Heart right ventricle (tissue), 16 donors: Measurements from ENCODE around the gene DAGLA. TPM values are rescaled to one million over a fixed set of nuclear protein-coding genes. Genes with fewer than 3 reads are reported as not detected.

Experiments used
- ATAC-seq, 8 donors: fragments of 200-7000 bp; cut with Tn5 transposase; one replicate each; pipeline ENCODE4 v1.9.1; 2020; ENCODE audit warnings: mild to moderate bottlenecking in 8 of 8, moderate library complexity in 8 of 8, moderate number of reproducible peaks in 1 of 8
- DNase-seq, 2 donors: peaks; one replicate each; pipeline ENCODE4 v3.0.0-alpha.2; 2020
- H3K27ac ChIP-seq, 10 donors: fragments of 200-600 bp; sonication (generic) in 2 of 10; one replicate each; pipeline versions ENCODE4 v1.5.0 to v1.8.0; 2020 to 2022; ENCODE audit warnings: mild to moderate bottlenecking in 3 of 10
- H3K27me3 ChIP-seq, 7 donors: fragments of 200-600 bp; one replicate each; pipeline ENCODE4 v1.8.0; 2021 to 2022; ENCODE audit warnings: mild to moderate bottlenecking in 2 of 7
- H3K36me3 ChIP-seq, 9 donors: fragments of 200-600 bp; sonication (generic) in 1 of 9; one replicate each; pipeline versions ENCODE4 v1.5.0 to v1.8.0; 2020 to 2022; ENCODE audit warnings: mild to moderate bottlenecking in 2 of 9
- H3K4me1 ChIP-seq, 9 donors: fragments of 200-600 bp; sonication (generic) in 1 of 9; one replicate each; pipeline versions ENCODE4 v1.5.0 to v1.8.0; 2020 to 2022; ENCODE audit warnings: mild to moderate bottlenecking in 4 of 9
- H3K4me3 ChIP-seq, 10 donors: fragments of 200-600 bp; sonication (generic) in 2 of 10; one replicate each; pipeline versions ENCODE4 v1.5.0 to v1.8.0; 2020 to 2022; ENCODE audit warnings: mild to moderate bottlenecking in 7 of 10, moderate library complexity in 2 of 10
- H3K9me3 ChIP-seq, 11 donors: fragments of 200-600 bp in 10 of 11; sonication (generic) in 2 of 11; one replicate each; pipeline versions ENCODE4 v1.5.0 to v1.8.0; 2013 to 2022; ENCODE audit warnings: mild to moderate bottlenecking in 2 of 11, control low read depth in 1 of 11, moderate library complexity in 1 of 11
- WGBS, 2 donors: extraction: QIAGEN DNeasy Blood & Tissue Kit; methylation state at CpG; one replicate each; pipeline ENCODE4 v1.1.7; 2013; ENCODE audit warnings: inconsistent platforms in 1 of 2; 5-methylcytosine and 5-hydroxymethylcytosine counted together
- intact Hi-C, 10 donors: fragments of 100-400 bp; cut with DNase I; formaldehyde crosslinking; loops; one replicate each; pipeline versions ENCODE4 v1.11.1 to v1.14.2; 2022
- polyA plus RNA-seq, 2 donors: library from polyadenylated mRNA; stranded (reverse); fragments of 200-250 nt; gene quantifications; one replicate each; pipeline ENCODE4 v1.2.3, GENCODE V29; 2013
- total RNA-seq, 10 donors: library from RNA; stranded (reverse); fragmentation: NEBNext Ultra II Directional in 3 of 10; extraction: Animal tissue kit (Norgen Biotek cat#: 25700) in 3 of 10; gene quantifications; one replicate each; pipeline versions ENCODE4 v1.2.1 to v1.2.4, GENCODE V29; 2021 to 2023
- TF ChIP-seq, protein P1 (sequence below), 9 donors: fragments of 200-600 bp; sonication (generic) in 2 of 9; IDR thresholded peaks; one replicate each; pipeline versions ENCODE4 v1.5.0 to v1.8.0; 2021 to 2022; ENCODE audit warnings: antibody characterized with exemption in 9 of 9, mild to moderate bottlenecking in 5 of 9, moderate library complexity in 1 of 9
- donor health status: Arrhythmogenic right ventricular cardiomyopathy.
- donor health status: ischemic (EF 13 %, LVEDD 7.1; RV severe dilation, severe dysfunction).
- donor health status: healthy with polysubstance abuse.
- donor health status: DM: no; HTN: yes; CAD: no.
- donor health status: DM: no; HTN: no; CAD: no.
- donor health status: ischemic (EF 25% LVEDD 6.9; RV normal size, moderate dysfunction).
- donor health status: ischemic (EF 25% LVEDD 5.7; RV mildly dilated, moderate dysfunction).
- donor health status: healthy.
- donor health status: DM: yes; HTN: yes; CAD: no.
- donor health status: Ischemic cardiomyopathy.
- donor health status: ischemic (EF 35%, LVEDD 5.7; RV mildly dilated, moderate dysfunction).
- donor health status: nonischemic (EF 11% LVEDD 7.7; RV severe dilation, severe dysfunction).
- donor health status: DM: yes; HTN: yes; CAD: no.
- donor health status: PGD.
- donor health status: ischemic (EF 29% LVEDD 5.4; RV normal size, mild dysfunction).
- donor health status: nonischemic (EF 23%, LVEDD 6.1; RV moderate dilation, normal function).

DAGLA gene
- total and polyA plus RNA-seq, 12 donors: 1.5 to 5.0 (median 3.2) TPM

DNA sequence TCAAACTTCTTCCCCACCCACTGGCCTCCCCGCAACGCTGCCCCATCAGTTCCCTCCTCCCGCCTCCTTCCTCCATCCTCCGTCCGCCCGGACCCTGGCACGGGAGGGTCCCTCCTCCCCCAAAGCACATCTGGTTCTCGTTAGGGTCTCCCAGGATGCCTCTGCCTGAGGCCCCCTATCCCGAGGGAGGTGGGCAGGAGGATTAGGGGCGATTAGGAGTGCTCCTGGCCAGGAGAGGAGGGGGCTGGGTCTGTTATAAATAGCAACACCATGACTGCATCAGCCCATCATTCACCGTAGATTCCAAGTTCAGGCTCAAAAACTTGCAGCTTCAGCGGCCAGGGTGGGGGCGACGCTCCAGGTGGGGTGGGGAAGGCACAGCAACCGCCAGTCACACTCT lies 82.6 kb downstream of the DAGLA start:
- intact Hi-C loops: no loop called here
- Histone ChIP-seq H3K27ac (no peak overlapping the region), H3K36me3 (no peaks in the 10 kb centered on the region), H3K4me3 (no peak overlapping the region), H3K4me1 (no peaks in the 10 kb centered on the region), H3K27me3 (peaks cover 0 to 21% (median 3%) of the 10 kb centered on the region in 7 donors), H3K9me3 (no peaks in the 10 kb centered on the region)
- DNase-seq: no peak
- WGBS, 2 donors: 27 to 31% methylated on average over 15 of the region's 15 CpGs
- TF ChIP-seq, protein P1, sequence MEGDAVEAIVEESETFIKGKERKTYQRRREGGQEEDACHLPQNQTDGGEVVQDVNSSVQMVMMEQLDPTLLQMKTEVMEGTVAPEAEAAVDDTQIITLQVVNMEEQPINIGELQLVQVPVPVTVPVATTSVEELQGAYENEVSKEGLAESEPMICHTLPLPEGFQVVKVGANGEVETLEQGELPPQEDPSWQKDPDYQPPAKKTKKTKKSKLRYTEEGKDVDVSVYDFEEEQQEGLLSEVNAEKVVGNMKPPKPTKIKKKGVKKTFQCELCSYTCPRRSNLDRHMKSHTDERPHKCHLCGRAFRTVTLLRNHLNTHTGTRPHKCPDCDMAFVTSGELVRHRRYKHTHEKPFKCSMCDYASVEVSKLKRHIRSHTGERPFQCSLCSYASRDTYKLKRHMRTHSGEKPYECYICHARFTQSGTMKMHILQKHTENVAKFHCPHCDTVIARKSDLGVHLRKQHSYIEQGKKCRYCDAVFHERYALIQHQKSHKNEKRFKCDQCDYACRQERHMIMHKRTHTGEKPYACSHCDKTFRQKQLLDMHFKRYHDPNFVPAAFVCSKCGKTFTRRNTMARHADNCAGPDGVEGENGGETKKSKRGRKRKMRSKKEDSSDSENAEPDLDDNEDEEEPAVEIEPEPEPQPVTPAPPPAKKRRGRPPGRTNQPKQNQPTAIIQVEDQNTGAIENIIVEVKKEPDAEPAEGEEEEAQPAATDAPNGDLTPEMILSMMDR (IDR thresholded peaks at IDR 0.05): no peak
- ATAC-seq: no peak

DNA sequence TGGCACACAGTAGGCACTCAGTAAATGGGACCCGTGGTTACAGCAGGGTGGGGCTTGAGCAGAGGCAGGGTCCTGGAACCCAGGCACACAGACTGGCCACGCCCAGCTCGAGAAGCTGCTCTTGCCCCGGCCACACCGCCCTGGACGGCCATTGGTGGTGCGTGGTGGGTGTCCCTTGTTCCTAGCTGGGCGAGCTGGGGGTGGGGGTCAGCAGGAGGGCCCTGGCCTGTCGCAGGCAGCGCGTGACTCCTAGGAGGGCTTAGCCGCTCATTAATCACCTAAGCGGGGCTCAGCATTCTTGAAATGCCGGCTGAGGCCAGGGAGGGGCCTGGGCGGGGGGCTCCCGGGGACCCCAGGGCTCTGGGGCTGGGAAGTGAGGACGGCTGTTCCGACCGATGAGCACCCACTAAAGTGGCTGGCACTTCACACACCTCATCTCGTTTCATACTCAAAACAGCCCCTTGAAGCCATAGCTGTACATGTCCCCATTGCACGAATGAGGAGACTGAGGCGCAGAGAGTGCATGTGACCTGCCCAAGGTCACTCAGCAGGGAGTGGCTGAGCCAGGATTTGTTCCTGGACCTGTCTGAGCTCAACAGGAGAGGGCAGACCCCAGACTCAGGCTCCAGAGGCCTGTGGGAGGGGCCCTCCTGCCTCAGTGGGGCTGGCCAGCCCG lies 83.9 kb downstream of the DAGLA start:
- TF ChIP-seq, protein P1 (IDR thresholded peaks at IDR 0.05): no peak
- peak in 1 of 8 donors; percentile 3 for ATAC-seq

DNA sequence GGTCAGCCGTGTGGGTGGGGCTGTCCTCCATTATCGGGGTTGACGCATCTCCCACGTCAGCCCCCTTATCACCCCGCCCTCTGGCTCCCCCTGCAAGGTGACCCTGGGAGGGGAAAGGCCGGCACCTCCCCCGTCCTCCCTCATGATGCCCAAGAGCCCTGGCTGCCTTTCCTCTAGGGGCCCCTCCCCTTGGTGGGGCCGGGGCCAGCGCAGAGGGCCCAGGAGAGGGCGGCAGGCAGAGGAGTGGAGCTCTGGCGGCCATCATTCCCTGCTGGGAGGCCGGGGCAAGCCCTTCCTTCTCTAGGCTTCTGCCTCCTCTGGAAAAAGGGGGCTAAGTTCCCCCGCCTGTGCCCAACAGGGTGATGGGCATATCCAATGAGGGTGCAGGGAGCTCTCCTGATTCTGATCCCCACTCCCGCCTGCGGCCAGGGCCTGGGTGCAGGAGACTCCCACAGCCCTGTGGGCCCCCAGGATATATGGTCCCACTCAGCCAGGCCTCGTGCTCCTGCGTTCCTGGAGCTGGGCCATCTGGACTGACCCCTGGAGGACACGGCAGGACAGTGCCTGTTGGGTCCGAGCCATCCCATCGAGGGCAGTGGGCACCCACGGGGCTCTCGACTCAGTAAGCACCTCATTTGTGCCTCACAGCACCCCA lies 84.5 kb downstream of the DAGLA start:
- DNase-seq: no peak
- no peaks in the 10 kb centered on the region for H3K36me3 ChIP-seq
- no peak overlapping the region for H3K4me3 ChIP-seq
- no peaks in the 10 kb centered on the region for H3K9me3 ChIP-seq
- TF ChIP-seq, protein P1 (IDR thresholded peaks at IDR 0.05): no peak
- ATAC-seq: peak in 7 of 8 donors; percentile 6 to 77 (median 41)
- H3K27me3 ChIP-seq: peaks cover 0 to 21% (median 3%) of the 10 kb centered on the region in 7 donors
- WGBS, 2 donors: 41 to 45% methylated on average over 22 of the region's 22 CpGs
- intact Hi-C loops: no loop called here
- H3K27ac ChIP-seq: no peak overlapping the region
- H3K4me1 ChIP-seq: no peaks in the 10 kb centered on the region

More for the DNA sequence above, 83.9 kb downstream of the DAGLA start:
- intact Hi-C loops: no loop called here
- no peaks in the 10 kb centered on the region for H3K36me3 ChIP-seq
- H3K9me3 ChIP-seq: no peaks in the 10 kb centered on the region
- H3K27me3 ChIP-seq: peaks cover 0 to 21% (median 3%) of the 10 kb centered on the region in 7 donors
- WGBS, 2 donors: 67 to 68% methylated on average over 23 of the region's 23 CpGs
- H3K27ac ChIP-seq: no peak overlapping the region
- no peaks in the 10 kb centered on the region for H3K4me1 ChIP-seq
- DNase-seq: no peak
- H3K4me3 ChIP-seq: no peak overlapping the region

DNA sequence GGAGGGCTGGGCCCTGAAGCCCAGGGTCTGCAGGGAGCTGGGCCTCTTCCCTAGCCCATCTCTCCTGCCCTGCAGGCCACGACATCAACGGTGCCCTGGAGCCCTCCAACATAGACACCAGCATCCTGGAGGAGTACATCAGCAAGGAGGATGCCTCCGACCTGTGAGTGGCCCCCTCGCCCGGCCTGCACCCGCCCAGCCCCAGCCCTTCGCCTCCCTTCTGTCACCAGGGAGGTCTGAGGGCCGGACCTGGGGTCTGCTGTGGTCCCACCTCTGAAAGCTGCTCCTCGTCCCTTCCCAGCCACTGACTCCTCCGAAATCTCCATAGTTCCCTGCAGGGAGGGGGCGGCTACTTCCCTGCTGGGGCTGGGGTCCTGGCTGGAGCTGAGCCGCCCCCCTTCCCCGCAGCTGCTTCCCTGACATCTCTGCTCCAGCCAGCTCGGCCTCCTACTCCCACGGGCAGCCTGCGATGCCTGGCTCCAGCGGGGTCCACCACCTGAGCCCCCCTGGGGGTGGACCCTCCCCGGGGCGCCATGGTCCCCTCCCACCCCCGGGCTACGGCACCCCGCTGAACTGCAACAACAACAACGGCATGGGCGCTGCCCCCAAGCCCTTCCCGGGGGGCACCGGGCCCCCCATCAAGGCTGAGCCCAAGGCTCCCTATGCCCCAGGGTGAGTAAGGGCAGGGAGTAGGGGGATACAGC lies 85.5 kb downstream of the DAGLA start:
- WGBS, 2 donors: 82 to 86% methylated on average over 26 of the region's 26 CpGs
- intact Hi-C loops: no loop called here
- H3K27me3 ChIP-seq: peaks cover 0 to 21% (median 3%) of the 10 kb centered on the region in 7 donors
- no peak for DNase-seq
- no peaks in the 10 kb centered on the region for H3K4me1 ChIP-seq
- no peak overlapping the region for H3K27ac ChIP-seq
- no peak overlapping the region for H3K4me3 ChIP-seq
- peak in 1 of 8 donors; percentile 6 for ATAC-seq
- H3K36me3 ChIP-seq: no peaks in the 10 kb centered on the region
- H3K9me3 ChIP-seq: no peaks in the 10 kb centered on the region
- TF ChIP-seq, protein P1 (IDR thresholded peaks at IDR 0.05): no peak
